Esophagus squamous epithelium (tissue), 5 donors: ENCODE measurements around the gene GRIN3B. TPM values are rescaled to one million over a fixed set of nuclear protein-coding genes. Genes with fewer than 3 reads are reported as not detected.

Experiments
- DNase-seq: peaks from one replicate; lab custom pipeline; 2025; lab: John Stamatoyannopoulos, UW
- H3K27ac ChIP-seq, 4 donors: fragments of 200-600 bp; sonication (generic); one replicate each; pipeline ENCODE4 v1.5.1; 2016 to 2019; ENCODE audit warnings: mild to moderate bottlenecking in 1 of 4
- H3K27me3 ChIP-seq, 4 donors: fragments of 200-600 bp; sonication (generic); 1 replicate in 3 of 4; 2 replicates in 1 of 4; pipeline versions ENCODE4 v1.5.1 to v1.6.0; 2017 to 2021; ENCODE audit warnings: antibody characterized with exemption in 1 of 4
- H3K36me3 ChIP-seq, 3 donors: fragments of 200-600 bp; sonication (generic); one replicate each; pipeline ENCODE4 v1.5.1; 2016 to 2019
- H3K4me1 ChIP-seq, 3 donors: fragments of 200-600 bp; sonication (generic); one replicate each; pipeline ENCODE4 v1.5.1; 2017 to 2019
- H3K4me3 ChIP-seq, 4 donors: fragments of 200-600 bp; sonication (generic); 1 replicate in 3 of 4; 2 replicates in 1 of 4; pipeline ENCODE4 v1.5.1; 2016 to 2019; ENCODE audit warnings: mild to moderate bottlenecking in 2 of 4, moderate library complexity in 1 of 4
- H3K9me3 ChIP-seq, 3 donors: fragments of 200-600 bp; sonication (generic); one replicate each; pipeline ENCODE4 v1.5.1; 2016 to 2019
- POLR2A ChIP-seq, 4 donors: fragments of 450-650 bp; IDR thresholded peaks; one replicate each; pipeline ENCODE4 v1.6.1; 2017; ENCODE audit warnings: antibody characterized with exemption in 4 of 4, mild to moderate bottlenecking in 4 of 4, moderate library complexity in 3 of 4
- WGBS, 2 donors: methylation state at CpG; one replicate each; pipeline ENCODE4 v1.1.5; 2018; 5-methylcytosine and 5-hydroxymethylcytosine counted together
- intact Hi-C: fragments of 100-400 bp; cut with DNase I; formaldehyde crosslinking; loops from one replicate; pipeline ENCODE4 v1.15.0; 2022
- total RNA-seq, 4 donors: library from RNA; depleted of rRNA; stranded (reverse); fragments of >200 nt; gene quantifications; one replicate each; pipeline ENCODE4 v1.1.0, GENCODE V29; 2016
- TF ChIP-seq, protein P1 (sequence below), 6 experiments: fragments of 450-650 bp in 4 of 6; fragments of 200-600 bp in 2 of 6; sonication (generic) in 2 of 6; IDR thresholded peaks; one replicate each; pipeline ENCODE4 v1.5.1; 2016 to 2019; ENCODE audit warnings: antibody characterized with exemption in 6 of 6, mild to moderate bottlenecking in 4 of 6, moderate library complexity in 4 of 6
- donor health status: DM: yes; HTN: yes; CAD: no.

The GRIN3B gene
- total RNA-seq, 4 donors from 2014 or later, result not detected

DNA sequence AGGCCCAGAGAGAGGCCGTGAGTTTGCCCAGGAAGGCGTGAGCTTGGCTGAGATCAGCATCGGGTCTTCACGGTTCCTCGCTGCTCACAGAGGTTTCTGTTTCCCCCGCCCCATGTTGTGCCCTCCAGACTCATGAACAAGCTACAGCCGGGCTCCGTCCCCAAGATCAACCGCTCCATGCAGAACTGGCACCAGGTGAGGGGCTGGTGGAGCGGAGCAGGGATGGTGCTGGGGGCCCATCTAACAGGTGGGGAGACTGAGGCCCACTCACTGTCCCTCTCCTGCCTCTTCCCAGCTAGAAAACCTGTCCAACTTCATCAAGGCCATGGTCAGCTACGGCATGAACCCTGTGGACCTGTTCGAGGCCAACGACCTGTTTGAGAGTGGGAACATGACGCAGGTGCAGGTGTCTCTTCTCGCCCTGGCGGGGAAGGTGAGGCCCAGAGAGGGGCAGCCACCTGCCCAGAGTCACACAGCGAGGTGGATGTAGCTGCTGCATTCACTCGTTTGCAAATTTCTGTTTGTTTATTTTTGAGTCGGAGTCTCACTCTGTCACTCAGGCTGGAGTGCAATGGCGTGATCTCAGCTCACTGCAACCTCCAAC, 32.1 kb downstream of the GRIN3B start:
- Histone ChIP-seq H3K9me3 (no peaks in the 10 kb centered on the region), H3K4me3 (no peak overlapping the region), H3K27me3 (no peaks in the 10 kb centered on the region), H3K27ac (no peak overlapping the region), H3K36me3 (peaks cover 29 to 61% (median 33%) of the 10 kb centered on the region in 3 donors), H3K4me1 (peaks cover 15 to 40% (median 19%) of the 10 kb centered on the region in 3 donors)
- TF ChIP-seq POLR2A (IDR thresholded peaks at IDR 0.05), result no peak
- TF ChIP-seq, protein P1, sequence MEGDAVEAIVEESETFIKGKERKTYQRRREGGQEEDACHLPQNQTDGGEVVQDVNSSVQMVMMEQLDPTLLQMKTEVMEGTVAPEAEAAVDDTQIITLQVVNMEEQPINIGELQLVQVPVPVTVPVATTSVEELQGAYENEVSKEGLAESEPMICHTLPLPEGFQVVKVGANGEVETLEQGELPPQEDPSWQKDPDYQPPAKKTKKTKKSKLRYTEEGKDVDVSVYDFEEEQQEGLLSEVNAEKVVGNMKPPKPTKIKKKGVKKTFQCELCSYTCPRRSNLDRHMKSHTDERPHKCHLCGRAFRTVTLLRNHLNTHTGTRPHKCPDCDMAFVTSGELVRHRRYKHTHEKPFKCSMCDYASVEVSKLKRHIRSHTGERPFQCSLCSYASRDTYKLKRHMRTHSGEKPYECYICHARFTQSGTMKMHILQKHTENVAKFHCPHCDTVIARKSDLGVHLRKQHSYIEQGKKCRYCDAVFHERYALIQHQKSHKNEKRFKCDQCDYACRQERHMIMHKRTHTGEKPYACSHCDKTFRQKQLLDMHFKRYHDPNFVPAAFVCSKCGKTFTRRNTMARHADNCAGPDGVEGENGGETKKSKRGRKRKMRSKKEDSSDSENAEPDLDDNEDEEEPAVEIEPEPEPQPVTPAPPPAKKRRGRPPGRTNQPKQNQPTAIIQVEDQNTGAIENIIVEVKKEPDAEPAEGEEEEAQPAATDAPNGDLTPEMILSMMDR (IDR thresholded peaks at IDR 0.05), result no peak
- intact Hi-C loops, result no loop called here
- 80 to 86% methylated on average over 14 to 18 of the region's 20 CpGs for WGBS, 2 donors
- no peak for DNase-seq

DNA sequence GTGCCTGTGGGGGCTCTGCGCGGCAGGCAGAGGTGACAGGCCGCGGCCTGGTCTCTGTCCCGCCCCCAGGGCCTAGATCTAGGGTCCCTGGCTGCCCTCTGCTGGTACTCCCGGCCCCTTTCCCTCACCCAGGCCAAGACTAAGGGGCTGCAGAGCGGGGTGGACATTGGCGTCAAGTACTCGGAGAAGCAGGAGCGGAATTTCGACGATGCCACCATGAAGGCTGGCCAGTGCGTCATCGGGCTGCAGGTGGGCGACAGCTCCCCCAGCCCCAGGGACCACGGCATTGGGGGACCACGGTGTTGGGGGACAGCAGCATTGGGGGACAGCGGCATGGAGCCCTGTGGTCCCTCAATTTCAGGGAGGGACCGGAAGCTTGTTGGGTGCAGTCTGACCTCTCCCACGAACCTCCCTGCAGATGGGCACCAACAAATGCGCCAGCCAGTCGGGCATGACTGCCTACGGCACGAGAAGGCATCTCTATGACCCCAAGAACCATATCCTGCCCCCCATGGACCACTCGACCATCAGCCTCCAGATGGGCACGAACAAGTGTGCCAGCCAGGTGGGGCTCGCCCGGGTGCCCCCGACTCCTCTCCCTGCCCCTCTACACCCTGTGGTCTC, 35.9 kb downstream of the GRIN3B start:
- Histone ChIP-seq H3K36me3 (peaks cover 27 to 60% (median 37%) of the 10 kb centered on the region in 3 donors), H3K9me3 (no peaks in the 10 kb centered on the region), H3K4me1 (peaks cover 15 to 40% (median 20%) of the 10 kb centered on the region in 3 donors), H3K4me3 (no peak overlapping the region), H3K27me3 (no peaks in the 10 kb centered on the region), H3K27ac (no peak overlapping the region)
- intact Hi-C loops, result no loop called here
- TF ChIP-seq POLR2A (IDR thresholded peaks at IDR 0.05), result no peak
- TF ChIP-seq, protein P1 (IDR thresholded peaks at IDR 0.05), result no peak
- WGBS, 2 donors, result 90% methylated on average over 21 to 22 of the region's 29 CpGs
- DNase-seq, result no peak

- Histone ChIP-seq H3K9me3 (no peaks in the 10 kb centered on the region), H3K27ac (peak overlapping the region in 3 of 4 donors; percentile 28 to 83 (median 30)), H3K4me3 (no peak overlapping the region), H3K4me1 (peaks cover 29 to 55% (median 33%) of the 10 kb centered on the region in 3 donors), H3K36me3 (peaks cover 17 to 46% (median 26%) of the 10 kb centered on the region in 3 donors), H3K27me3 (peaks cover 0 to 12% (median 0%) of the 10 kb centered on the region in 4 donors)
- intact Hi-C loops, result no loop called here
- 59 to 64% methylated on average over 8 to 10 of the region's 22 CpGs for WGBS, 2 donors
- TF ChIP-seq POLR2A (IDR thresholded peaks at IDR 0.05), result no peak
- TF ChIP-seq, protein P1 (IDR thresholded peaks at IDR 0.05), result no peak
- DNase-seq, result no peak
Observed at GRCh38 chr19:1037621-1038064, 37.4 kb downstream of the GRIN3B start.

- Histone ChIP-seq H3K9me3 (no peaks in the 10 kb centered on the region), H3K4me3 (peak overlapping the region in 3 of 4 donors; percentile 53 to 74 (median 65)), H3K36me3 (peaks cover 13 to 37% (median 17%) of the 10 kb centered on the region in 3 donors), H3K27ac (peak overlapping the region; percentile 5 to 83 (median 82)), H3K27me3 (peaks cover 0 to 14% (median 0%) of the 10 kb centered on the region in 4 donors), H3K4me1 (peaks cover 33 to 64% (median 39%) of the 10 kb centered on the region in 3 donors)
- no peak for TF ChIP-seq POLR2A (IDR thresholded peaks at IDR 0.05)
- TF ChIP-seq, protein P1 (IDR thresholded peaks at IDR 0.05), result peak in 1 of 6 experiments; percentile 2
- intact Hi-C loops, result no loop called here
- no peak for DNase-seq
- 54 to 59% methylated on average over 19 of the region's 22 CpGs for WGBS, 2 donors
Observed at GRCh38 chr19:1038978-1039645, 38.9 kb downstream of the GRIN3B start.
